ENCODE measurements around the gene PHKG1.
A peak's percentile ranks its signal among the peaks of the same experiment; 100 is the strongest.
"Not testable (repeated sequence)": the region's sequence is repeated elsewhere in the genome, so short reads cannot be mapped to it uniquely, and the experiment has no call there.

The PHKG1 gene

DNA sequence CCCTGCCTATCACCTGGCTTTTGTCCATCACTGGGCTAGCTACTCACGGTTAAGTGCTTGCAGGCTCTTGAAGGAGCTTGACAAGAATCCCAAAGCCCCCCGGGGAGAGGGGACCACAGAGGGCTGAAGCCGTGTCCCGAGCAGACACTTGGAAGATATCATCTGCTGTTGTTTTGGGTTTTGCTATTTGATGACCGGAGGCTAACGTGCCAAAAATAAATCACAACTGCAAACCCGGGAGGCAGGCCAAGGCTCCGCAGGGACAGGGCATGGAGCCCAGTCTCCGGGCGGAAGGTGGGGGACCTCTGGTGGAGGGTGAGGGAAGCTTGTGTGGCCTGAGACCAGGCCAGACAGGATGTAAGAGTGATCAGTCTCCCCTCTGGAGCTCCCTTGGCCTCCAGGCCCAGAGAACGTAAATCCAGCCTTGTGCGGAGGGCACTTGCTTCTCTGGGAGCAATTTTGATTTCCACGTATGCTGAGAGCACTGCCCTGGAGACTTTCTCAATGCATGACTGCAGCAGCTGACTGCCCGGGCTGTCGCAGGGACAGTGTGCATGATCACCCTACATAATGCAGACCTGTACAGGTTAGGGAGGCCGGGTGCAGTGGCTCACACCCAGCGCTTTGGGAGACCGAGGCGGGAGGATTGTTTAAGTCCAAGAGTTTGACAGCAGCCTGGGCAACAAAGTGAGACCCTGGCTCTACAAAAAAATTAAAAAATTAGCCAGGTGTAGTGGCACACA, at the start of gene PHKG1:
PHKG1 (minus strand) TSS at position 164 of the 743 bp plus-strand sequence. CDS start 4,011 bp downstream, outside the sequence.
- DNase-seq (ENCODE audit: low read depth) = no peak

DNA sequence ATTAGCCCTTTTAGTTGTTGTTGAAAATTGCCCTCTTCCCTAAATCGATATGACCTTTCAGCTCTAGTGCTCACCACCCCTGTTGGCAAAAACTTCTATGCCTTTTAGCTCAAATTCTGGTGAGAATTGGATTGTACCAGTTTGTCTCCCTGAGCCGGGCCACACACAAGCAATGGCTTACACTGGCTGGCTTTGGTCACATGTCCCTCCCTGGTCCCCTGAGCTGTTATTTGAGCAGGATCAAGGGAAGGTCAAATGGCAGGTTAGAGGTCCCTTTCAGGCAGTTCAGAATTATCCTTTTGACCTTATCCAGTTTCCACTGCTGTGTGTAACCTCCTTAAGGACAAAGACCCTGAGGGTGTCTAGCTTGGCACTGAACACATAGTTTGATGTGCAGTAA, 38.3 kb upstream of the PHKG1 start:
- DNase-seq (ENCODE audit: low read depth) = not testable (repeated sequence)

DNA sequence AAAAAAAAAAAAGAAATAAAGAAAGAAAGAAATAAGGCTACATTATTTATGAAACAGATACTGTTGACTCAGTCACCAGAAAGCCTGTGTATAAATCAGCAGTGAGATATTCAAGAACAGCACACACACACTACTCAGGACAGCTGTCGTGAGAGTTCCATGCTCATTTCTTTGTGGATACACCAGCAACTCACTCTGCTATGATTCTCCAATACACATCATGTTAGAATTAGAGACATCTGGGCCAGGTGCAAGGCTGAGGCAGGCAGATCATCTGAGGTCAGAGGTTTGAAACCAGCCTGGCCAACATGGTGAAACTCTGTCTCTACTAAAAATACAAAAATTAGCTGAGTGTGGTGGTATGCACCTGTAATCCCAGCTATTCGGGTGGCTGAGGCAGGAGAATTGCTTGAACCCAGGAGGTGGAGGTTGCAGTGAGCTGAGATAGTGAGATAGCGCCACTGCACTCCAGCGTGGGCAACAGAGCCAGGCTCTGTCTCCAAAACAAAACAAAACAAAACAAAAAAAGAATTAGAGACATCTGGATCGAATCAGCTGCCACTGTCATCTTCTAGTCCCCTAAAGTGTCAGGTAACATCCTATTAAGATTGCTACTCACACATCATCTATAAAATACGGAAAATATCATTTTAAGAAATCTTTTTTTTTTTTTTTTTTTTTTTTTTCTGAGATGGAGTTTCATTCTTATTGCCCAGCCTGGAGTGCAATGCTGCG, 34.7 kb upstream of the PHKG1 start:
- DNase-seq (ENCODE audit: low read depth) = no peak

DNA sequence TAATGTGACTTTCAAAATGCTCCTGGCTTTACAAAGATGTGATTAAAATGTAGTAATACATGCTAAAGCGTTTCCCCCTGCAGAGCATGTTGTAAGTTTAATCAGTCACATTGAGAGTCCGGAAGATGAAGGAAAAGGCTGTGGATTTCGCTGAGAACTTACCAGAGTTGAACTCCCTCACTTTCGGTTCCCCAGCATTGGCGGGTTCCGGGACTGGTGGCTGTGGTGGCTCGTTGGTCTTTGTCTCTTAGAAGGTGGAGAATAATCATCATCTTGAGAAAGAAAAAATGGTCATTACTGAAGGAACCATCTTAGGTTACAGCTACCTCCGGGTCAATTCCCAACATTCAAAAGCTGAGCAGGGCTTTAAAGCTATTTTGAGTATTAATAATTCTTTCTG, 33.1 kb upstream of the PHKG1 start:
- DNase-seq (ENCODE audit: low read depth) = no peak

DNA sequence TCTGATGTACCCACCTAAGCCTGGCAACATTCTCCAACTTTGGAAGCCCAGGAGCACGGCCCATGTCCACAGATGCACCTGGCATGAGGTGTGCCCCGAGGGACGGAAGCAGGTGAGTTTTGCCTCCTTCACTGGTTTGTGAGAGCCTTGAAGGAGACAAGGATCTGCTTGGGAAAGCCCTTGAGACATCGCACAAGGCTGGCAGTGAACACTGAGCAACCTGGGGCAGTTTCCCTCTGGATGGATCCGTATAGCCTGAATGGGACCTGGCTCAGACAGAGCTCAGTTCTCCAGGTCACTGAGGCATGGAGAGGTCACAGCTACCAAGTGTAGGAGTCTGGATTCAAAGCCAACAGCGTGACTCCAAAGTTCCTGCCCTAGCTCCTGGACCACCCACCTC, 32.2 kb upstream of the PHKG1 start:
- DNase-seq (ENCODE audit: low read depth) = no peak

DNA sequence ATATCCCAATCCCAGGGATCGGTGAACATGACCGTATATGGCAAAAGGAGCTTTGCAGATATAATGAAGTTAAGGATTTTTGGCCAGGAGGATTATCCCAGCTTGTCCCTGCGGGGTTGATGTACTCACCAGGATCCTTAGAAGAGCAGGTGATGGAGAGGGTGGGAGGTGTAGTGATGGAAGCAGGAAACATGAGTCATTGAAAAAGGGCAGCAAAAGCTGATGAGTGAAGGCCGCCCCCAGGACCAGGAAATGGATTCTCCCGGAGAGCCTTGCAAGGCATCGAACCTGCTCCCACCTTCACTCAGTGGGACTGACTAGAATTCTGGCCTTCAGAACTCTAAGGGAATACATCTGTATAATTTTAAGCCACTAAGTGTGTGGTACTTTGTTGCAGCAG, 28.7 kb upstream of the PHKG1 start:
- DNase-seq (ENCODE audit: low read depth) = no peak

DNA sequence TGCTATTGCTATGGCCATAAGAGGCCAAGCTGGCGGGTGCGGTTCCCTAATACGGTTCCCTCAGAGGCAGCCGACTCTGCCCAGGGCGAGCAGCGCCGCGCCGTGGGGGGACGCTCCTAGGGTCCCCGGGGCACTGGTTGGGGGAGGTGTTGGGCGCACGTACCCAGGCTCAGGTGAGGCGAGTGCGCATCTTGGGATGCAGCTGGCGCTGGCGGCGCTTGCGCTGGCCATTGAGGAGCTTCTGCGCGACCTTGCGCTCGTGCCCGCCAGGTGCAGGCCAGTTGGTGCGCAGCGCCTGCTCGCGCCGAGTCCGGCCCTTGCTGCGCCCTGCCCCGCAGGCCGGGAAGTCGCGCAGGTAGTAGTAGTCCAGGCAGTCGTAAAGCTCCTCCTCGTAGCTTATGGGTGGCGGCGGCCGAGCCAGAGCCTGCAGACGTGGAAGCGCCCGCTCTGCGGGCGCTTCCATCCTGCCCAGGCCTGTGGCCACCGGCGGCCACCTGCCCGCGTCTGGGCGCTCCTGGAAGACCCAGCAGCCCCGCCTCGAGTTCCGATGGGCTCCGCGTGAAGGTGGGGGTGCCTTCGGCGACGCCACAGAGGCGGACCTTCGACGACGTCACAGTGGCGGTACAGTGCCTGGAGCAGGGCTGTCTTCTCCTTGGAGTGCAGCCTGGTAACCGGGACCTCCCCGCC, 23.2 kb upstream of the PHKG1 start, which contains the start of gene NUPR2:
NUPR2 (minus strand) TSS at position 566 of the 687 bp plus-strand sequence; CDS start at position 463, 103 bp downstream.
- no peak for DNase-seq (ENCODE audit: low read depth)

DNA sequence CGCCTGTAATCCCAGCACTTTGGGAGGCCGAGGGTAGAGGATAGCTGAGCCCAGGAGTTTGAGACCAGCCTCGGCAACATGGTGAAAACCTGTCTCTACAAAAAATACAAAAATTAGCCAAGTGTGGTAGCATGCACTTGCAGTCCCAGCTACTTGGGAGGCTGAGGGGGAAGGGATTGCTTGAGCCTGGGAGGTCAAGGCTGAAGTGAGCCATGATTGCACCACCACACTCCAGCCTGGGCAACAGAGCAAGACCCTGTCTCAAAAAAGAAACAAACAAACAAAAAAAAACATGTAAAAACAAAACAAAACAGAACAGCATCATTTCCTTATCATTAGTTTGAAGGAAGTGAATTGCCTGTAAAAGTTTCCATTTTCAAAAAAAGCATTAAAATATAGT, 19.5 kb upstream of the PHKG1 start:
- not testable (repeated sequence) for DNase-seq (ENCODE audit: low read depth)

DNA sequence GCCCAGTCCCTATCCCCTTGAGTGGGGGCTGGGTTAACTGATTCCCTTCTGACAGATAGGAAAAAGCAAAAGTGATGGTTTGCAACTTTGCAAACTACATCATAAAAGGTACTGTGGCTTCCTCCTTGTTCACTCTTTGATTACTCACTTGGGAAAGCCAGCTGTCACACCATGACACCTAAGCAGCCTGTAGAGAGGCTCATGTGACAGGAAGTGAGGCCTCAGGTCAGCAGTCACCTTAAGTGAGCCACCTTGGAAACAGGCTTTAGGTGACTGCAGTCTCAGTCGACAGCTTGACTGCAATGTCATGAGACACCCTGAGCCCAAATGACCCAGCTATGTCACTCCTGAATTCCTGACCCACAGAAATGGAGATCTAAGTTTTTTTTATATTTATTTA, 17.9 kb upstream of the PHKG1 start:
- no peak for DNase-seq (ENCODE audit: low read depth)

DNA sequence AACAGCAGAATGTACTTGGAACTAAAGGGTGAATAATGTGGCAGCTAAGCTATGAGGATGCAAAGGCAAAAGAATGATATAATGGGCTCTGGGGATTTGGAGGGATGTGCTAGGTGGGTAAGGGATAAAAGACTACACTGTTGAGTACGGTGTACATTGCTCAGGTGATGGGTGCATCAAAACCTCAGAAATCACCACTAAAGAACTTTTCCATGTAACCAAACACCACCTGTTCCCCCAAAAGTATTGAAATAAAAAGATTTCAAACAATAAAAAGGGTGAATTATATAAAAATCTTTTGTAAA, 15.2 kb upstream of the PHKG1 start:
- no peak for DNase-seq (ENCODE audit: low read depth)

DNA sequence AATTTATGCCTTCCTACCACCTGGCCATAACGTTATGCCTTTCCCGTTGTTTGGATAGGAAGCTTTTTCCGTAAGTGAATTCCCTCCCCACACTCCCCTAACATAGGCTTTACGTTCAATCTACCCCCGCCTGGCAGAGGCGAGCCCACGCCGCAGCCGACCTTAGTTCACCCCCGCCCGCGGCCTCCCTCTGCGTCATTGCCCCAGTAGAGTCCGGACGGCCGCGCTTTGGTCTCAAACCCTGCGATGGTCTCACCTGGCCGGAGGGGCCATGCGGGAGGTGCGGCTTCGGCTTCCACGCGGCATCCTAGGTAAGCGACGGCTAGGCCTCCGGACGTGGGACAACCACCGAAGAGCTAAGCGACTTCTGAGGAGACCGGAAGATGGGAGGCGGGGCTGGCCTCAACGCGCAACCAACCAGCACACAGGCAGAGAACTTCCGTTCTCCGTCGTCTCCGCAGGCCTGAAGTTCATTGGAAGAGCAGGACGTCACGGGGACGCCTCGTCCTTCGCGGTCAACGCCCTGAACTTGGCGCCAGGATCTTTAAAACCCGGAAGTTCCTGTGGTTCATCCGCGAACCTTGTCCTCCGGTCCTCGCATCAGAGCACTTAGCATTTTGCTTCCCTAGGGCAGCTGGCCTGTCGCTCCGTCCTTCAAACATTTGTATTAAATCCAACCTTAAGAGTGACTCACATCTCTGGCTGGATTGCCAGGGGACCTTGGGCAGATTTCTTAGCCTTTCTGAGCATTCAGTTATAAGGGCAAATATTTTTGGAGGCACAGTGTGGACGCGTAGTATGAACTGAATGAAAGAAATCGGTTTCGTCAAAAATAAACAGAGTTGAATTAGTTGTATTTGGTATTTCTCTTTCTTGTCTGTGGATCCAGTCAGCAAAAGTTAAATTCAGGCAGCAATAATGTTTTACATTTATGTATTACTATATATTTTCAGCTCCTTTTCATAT, 13.6 kb upstream of the PHKG1 start, which contains the start of gene CHCHD2:
CHCHD2 (minus strand) TSS at position 369 of the 966 bp plus-strand sequence; CDS start at position 306, 63 bp downstream.
- DNase-seq (ENCODE audit: low read depth) = peak; percentile 90

DNA sequence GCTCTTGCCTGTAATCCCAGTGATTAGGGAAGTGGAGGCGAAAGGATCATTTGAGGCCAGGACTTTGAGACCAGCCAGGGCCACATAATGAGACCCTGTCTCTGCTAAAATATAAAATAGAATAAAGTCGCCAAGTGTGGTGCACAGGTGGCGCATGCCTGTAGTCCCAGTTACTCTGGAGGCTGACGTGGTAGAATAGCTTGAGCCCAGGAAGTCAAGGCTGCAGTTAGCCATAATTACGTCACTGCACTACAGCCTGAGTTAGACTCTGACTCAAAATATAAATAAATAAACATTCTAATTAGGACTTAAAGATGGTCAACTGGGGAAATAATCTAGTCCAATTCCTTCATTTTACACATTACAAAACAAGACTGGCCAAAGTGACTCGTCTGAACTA, 12.8 kb upstream of the PHKG1 start:
- DNase-seq (ENCODE audit: low read depth) = no peak

DNA sequence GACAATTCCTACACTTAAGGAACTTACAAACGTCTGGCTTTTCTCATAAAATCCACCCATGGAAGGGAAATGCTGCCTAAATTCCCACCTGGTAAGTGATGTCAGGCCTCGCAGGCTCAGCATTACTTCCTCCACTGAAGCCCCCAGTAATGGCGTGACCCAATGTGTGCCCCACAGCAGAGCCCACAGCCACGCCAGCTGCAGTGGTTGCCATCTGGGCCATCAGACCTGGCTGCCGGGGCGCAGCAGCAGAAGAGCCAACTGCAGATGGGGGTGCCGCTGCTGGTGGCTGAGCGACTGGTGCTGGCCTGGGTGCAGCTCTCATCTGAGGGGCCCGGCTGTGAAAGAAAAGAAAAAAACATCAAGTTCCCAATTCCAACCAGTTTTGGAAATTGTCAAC, 11.4 kb upstream of the PHKG1 start:
- not testable (repeated sequence) for DNase-seq (ENCODE audit: low read depth)

DNA sequence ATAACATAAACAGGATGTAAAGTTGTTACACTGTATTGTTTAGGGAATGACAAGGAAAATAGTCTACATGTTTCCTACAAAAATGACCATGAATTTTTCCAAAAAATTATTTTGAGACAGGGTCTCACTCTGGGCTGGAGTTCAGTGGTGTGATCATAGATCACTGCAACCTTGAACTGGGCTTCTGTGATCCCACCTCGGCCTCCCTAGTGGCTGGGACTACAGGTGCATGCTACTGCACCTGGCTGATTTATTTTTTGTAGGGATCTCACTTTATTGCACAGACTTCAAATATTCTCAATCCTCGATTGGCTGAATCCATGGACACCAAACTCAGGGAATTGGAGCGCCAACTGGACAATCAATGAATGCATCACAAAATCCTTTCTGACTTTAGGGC, 6.9 kb upstream of the PHKG1 start:
- no peak for DNase-seq (ENCODE audit: low read depth)

DNA sequence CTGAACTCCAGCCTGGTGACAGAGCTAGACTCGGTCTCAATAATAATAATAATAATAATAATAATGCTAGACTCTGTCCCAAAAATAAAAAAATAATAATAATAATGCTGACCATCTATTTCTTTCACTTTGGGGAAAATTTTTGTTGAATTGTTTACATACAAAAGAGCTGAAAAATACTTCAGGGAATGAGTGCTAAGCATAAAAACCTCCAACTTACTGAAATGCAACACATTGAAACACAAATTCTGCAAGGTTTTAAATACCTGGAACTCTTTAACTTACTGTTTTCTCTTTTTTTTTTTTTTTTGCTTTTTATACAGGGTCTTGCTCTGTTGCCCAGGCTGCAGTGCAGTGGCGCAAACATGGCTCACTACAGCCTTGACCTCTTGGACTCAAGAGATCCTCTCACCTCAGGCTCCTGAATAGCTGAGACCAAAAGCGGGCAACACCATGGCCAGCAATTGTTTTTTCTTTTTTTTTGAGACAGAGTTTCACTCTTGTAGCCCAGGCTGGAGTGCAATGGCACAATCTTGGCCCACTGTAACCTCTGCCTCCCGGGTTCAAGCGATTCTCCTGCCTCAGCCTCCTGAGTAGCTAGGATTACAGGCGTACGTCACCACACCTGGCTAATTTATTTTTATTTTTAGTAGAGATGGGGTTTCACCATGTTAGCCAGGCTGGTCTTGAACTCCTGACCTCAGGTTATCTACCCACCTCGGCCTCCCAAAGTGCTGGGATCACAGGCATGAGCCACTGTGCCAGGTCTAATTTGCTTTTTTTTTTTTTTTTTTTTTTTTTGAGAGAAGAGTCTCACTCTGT, 5.6 kb upstream of the PHKG1 start:
- DNase-seq (ENCODE audit: low read depth) = not testable (repeated sequence)

DNA sequence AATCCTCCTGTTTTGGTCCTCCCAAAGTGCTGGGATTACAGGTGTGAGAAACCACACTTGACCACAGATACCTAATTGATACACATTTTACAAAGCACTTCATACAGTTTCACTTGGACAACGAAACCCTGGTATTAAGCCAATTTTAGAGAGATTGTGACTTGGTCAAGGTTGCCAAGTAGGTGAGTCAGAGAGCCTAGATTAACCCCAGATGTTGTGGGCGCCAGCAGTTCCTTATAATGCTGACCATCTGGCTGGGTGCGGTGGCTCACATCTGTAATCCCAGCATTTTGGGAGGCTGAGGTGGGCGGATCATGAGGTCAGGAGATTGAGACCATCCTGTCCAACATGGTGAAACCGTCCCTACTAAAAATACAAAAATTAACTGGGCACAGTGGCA, 4.9 kb upstream of the PHKG1 start:
- no peak for DNase-seq (ENCODE audit: low read depth)

DNA sequence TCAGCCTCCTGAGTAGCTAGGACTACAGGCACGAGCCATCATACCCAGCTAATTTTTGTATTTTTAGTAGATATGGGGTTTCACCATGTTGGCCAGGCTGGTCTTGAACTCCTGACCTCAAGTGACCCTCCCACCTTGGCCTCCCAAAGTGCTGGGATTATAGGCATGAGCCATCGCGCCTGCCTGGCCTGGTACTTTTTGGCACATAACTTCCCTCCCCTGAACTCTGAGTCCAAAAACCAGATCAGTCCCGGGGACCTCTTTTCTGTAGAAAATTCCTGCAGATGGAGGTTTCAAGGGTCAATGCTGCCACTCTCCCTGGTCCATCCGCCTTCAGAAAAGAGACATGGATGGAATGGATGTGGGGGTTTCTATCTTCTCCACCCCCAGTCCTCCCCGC, 364 bp downstream of the PHKG1 start:
- not testable (repeated sequence) for DNase-seq (ENCODE audit: low read depth)

DNA sequence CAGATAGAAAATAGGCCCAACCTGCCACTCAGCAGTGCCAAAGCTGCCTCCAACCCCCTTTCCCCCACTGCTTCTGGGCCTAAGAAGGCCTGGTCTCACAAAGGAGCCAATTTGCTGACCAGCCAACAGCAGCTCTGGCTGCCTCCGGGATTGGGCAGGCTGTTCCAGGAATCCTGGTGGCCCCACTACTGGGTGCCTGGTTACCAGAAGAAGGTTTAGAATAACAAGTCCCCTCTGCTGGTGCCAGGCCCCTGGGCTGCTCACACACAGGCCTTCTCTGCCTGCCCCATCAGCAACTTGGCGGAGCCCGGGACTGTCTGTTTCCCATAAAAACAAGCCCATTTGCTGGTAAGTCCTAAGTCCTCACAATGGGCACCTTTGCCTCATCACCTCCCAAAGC, 1.2 kb downstream of the PHKG1 start:
- no peak for DNase-seq (ENCODE audit: low read depth)

DNA sequence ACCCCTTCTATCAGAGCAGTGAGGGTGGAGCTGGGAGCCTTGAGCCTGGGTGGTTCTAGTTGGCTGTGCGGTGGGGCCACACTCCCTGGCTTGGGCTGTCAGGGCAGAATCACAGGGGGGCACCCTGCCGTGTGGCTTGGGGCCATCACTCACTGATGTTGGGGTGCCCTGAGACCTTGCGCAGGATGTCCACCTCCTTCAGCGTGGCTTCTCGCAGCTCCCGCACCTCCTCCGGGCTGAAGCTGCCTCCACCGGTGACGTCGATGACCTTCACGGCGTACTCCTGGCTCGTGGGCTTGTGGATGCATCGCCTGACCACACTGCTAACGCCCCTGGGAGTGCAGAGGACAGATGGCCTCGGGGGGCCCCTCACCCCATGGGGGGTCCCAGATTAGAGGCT, 5.3 kb downstream of the PHKG1 start:
- no peak for DNase-seq (ENCODE audit: low read depth)

DNA sequence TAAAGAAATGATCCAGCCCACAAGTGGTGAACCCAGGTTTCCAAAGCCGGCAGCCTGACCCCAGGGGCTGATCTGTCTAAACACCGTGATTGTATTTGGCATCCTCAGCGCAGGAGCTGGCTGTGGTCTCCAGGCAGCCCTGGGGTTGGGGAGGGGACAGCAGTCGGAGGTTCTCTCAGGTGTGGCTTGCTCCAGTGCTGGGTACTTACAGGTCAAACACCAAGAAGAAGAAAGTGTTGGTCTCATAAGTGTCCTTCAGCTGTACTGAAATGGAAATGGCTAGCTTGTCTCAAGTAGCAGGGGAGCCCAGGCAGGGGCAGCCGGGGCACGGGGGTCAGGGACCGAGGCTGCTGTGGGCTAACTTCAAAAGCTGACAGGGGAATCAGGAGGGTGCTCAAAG, 6.0 kb downstream of the PHKG1 start:
- DNase-seq (ENCODE audit: low read depth) = no peak

Measured in activated T-cell treated with anti-CD3 and anti-CD28 coated beads for 24 hours (primary cell).